ENCODE measurements around the gene NR2F6.

The NR2F6 gene

GRCh38 chr19:17243830-17244617 is 1.7 kb downstream of the NR2F6 start:
- H3K4me3 ChIP-seq (ENCODE audit: low read length): peak overlapping the region; percentile 90
- DNase-seq (ENCODE audit: low read depth): no peak
- no peak for TF ChIP-seq CTCF (IDR thresholded peaks at IDR 0.05; ENCODE audit: insufficient read depth, low read depth, low read length, missing control alignments)

DNA sequence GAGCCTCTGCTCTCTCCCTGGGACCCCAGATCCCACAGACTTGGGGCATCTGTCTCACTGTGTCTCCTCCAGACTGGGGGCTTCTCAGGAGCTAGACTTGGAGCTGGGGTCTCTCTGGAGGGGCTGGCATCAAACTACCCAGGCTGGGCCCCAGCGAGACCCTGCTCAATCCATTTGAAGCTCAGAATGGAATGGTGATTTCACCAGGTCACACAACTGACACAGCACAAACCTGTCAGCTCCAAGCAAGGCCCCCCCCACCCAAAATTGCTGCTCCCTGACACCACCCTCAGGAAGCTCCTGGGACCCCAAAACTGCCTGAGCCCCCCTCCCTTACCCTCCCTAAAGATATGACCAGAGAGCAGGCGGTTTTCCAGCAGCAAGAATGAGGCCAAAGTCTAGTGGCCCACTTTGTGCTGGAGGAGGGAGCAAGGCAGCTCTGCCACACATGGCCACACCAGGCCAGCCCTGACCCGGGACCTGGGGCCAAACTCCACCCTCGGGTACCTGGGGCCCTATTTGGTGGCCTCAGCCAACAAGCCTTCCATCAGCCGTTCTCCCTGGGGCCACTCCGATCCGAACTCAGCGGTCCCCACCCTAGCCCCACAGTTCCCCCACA is 2.4 kb downstream of the NR2F6 start:
- no peak for TF ChIP-seq CTCF (IDR thresholded peaks at IDR 0.05; ENCODE audit: insufficient read depth, low read depth, low read length, missing control alignments)
- DNase-seq (ENCODE audit: low read depth): no peak
- peak overlapping the region; percentile 90 for H3K4me3 ChIP-seq (ENCODE audit: low read length)

DNA sequence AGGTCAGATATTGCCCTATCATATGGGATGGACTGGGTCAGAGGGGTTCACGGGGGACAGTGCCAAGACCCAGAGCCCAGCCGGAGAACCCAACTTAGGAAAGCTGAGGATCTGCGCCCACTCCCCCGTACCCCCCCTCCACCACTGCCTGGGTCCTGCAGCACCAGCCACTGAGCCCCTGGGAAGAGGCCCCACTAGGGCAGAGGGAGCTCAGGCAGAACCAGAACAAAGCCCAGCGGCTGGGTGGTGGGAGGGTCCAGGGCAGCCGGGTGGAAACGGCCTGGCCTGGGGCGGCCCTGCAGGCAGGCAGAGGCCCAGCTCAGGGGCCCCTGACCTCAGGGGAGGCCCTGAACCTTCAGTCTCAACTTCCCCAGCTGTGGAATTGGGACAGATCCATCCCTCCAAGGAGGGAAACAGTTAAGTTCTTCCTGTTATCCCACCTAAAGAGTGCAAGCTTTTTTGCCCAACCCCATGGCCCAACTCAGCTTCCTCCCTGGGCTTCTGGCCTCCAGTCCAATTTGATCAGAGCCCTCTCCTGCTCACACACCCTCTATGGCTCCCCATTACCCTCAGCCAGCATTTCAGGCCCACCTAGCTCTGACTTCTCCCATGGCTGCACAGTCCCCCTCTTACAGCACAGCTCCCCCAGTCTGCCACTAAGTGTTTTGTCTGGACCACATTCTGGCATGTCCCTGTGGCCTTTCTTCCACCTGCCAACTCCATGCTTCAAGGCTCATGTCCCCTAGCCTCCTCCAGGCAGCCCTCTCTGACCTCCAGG is 3.1 kb downstream of the NR2F6 start:
- TF ChIP-seq CTCF (IDR thresholded peaks at IDR 0.05; ENCODE audit: insufficient read depth, low read depth, low read length, missing control alignments): no peak
- DNase-seq (ENCODE audit: low read depth): no peak
- H3K4me3 ChIP-seq (ENCODE audit: low read length): no peak overlapping the region

DNA sequence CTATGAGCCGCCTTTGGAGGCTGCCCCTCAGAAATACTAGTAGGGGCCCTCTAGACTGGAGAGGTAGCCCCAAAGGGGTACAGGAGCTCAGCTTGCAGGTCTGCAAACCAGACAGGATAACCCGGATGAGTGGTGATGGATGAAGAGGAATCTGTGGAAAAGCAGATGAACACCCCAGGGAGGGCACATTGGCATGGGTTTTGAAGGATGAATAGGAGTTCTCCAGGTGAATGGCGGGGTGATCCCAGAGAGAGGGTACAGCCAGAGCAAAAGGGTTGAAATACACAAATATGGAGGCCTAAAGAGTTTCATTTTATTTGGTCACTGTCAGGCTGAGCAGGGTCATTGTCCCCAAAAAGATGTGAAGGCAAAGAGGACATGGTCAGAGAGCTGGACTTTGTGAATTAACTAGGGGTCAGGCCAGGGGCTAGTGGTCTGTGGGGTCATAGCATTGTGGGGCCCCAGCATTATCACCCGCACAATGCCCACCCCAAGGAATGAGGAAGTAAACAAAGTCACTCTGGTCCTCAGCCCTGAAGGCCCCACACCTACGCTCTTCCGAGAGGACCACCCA is 4.8 kb downstream of the NR2F6 start:
- no peak for TF ChIP-seq CTCF (IDR thresholded peaks at IDR 0.05; ENCODE audit: insufficient read depth, low read depth, low read length, missing control alignments)
- no peak for DNase-seq (ENCODE audit: low read depth)
- no peak overlapping the region for H3K4me3 ChIP-seq (ENCODE audit: low read length)

- no peak for TF ChIP-seq CTCF (IDR thresholded peaks at IDR 0.05; ENCODE audit: insufficient read depth, low read depth, low read length, missing control alignments)
- DNase-seq (ENCODE audit: low read depth): no peak
- H3K4me3 ChIP-seq (ENCODE audit: low read length): no peak overlapping the region
These were observed 5.5 kb downstream of the NR2F6 start for GRCh38 chr19:17240062-17240752.

Measured in epithelial cell of esophagus (primary cell).